GM21825 (cell line): ENCODE results near the gene MYOD1.

Experiments used
- ATAC-seq: cut with Tn5 transposase; IDR thresholded peaks from one replicate; pipeline ENCODE4 v1.9.1; 2021; ENCODE audit warnings: mild to moderate bottlenecking, moderate library complexity; ENCODE audit not compliant: unreplicated experiment

MYOD1 gene

DNA sequence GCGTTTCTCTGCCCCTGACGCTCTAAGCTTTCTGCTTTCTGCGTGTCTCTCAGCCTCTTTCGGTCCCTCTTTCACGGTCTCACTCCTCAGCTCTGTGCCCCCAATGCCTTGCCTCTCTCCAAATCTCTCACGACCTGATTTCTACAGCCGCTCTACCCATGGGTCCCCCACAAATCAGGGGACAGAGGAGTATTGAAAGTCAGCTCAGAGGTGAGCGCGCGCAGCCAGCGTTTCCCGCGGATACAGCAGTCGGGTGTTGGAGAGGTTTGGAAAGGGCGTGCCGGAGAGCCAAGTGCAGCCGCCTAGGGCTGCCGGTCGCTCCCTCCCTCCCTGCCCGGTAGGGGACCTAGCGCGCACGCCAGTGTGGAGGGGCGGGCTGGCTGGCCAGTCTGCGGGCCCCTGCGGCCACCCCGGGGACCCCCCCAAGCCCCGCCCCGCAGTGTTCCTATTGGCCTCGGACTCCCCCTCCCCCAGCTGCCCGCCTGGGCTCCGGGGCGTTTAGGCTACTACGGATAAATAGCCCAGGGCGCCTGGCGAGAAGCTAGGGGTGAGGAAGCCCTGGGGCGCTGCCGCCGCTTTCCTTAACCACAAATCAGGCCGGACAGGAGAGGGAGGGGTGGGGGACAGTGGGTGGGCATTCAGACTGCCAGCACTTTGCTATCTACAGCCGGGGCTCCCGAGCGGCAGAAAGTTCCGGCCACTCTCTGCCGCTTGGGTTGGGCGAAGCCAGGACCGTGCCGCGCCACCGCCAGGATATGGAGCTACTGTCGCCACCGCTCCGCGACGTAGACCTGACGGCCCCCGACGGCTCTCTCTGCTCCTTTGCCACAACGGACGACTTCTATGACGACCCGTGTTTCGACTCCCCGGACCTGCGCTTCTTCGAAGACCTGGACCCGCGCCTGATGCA lies at the start of gene MYOD1:
TSS of gene MYOD1 (plus strand) at position 544 of the 910 bp plus-strand sequence. CDS start at position 756, 212 bp downstream.
- ATAC-seq: no peak

DNA sequence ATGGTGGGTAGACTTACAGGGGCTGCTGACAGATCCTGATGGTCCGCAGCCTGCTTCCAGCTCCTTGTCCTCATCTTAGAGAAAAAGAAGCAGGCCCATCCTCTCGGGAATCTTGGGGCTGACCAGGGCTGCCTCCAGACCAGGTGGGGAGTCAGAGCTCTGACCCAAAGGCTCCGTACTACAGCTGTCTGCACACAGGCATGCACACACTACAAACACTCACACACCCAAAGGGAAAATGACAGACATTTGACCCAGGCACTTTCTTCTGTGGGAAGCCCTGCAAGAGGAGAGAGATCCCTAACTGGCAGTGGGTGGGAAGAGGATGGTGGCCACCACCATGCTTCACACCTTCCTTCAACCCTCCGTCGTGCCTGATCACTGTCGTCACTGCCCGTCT lies 46.9 kb upstream of the MYOD1 start:
- ATAC-seq: no peak

DNA sequence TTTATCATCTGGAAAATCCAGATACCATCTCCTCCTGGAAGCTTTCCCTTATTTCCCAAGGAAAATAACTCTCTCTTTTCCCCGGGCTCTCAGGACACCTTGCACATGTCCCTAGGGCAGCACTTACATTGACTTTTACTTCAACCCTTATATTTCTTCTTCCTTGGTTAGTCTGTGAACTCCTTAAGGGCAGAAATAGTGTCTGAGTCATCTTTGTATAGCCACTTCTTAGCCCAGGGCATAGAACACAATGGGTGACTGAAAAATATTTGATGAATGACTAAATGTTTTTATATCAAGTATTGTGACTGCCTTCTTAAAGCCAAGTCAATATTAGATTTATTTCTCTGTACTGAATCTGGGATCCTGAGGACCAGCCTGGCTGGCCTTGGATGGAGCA lies 45.4 kb upstream of the MYOD1 start:
- no peak for ATAC-seq

DNA sequence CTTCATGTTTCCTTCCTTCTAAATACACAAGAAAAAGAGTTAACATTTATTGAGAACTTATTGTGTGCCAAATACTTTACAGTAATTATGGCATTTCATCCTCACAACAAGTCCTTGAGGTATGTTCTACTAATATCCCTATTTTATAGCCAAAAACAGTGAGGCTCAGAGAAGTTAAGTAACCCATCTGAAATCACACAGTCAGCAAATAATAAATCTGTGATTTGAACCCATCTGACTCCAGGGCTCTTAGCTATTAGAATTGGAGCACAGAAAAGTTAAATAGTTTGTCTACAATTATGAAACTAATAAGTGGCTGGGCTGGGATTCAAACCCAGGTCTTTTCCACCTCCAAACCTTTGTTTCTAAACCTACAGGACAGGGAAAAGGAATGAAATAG lies 36.5 kb upstream of the MYOD1 start:
- ATAC-seq: no peak

DNA sequence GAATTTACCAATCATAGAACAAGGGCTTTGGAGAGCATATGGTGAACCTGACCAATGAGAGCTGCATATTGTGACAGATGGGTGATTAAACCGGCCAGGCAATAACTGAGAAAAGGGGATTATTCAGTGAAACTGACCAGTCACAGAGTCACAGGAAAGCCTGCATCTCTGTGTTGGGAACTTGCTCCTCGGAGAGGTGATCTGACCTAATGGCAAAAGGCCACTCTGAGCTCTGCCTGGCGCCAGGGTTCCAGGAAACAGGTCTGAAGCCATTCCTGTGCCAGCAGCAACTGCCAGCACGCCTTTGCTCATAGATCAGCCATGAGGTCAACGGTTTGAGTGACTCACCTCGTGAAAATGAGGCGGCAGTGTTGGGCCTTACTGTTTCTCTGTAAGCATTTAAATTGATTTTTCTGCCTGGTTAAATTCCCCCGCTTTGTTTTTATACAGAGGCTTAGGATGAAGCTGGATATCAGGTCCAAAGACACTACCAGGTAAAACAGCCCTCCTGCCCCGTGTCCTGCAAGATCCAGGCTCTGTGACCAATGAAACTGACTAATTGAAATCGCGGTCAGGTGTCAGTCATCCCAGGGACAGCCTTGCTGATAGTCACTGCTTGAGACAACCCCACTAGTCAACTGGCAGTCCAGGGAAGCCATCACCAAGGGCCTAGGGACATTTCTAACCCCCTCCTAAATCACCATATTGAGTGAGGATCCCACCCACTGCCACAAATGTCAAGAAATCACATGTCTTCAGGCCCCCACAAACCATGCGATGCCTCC lies 35.8 kb upstream of the MYOD1 start:
- ATAC-seq: no peak

DNA sequence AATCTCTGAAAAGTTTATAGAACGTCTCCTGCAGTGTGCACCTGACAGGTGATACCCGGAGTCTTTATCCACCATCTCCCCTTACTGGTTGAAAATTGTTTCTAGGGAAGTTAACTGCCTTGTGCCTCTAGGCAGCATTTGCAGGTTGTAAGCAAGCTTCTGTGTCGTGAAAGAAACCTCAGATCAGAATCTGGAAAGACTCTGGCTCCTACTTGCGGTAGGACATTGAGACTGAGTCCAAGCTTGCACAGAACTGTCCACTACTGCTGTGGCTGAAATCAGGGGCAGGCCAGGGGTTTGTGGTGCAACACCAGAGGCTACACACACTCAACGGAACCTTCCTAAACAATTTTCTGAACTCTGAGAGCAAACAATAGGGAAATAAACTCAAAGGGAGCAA lies 34.8 kb upstream of the MYOD1 start:
- ATAC-seq: no peak

DNA sequence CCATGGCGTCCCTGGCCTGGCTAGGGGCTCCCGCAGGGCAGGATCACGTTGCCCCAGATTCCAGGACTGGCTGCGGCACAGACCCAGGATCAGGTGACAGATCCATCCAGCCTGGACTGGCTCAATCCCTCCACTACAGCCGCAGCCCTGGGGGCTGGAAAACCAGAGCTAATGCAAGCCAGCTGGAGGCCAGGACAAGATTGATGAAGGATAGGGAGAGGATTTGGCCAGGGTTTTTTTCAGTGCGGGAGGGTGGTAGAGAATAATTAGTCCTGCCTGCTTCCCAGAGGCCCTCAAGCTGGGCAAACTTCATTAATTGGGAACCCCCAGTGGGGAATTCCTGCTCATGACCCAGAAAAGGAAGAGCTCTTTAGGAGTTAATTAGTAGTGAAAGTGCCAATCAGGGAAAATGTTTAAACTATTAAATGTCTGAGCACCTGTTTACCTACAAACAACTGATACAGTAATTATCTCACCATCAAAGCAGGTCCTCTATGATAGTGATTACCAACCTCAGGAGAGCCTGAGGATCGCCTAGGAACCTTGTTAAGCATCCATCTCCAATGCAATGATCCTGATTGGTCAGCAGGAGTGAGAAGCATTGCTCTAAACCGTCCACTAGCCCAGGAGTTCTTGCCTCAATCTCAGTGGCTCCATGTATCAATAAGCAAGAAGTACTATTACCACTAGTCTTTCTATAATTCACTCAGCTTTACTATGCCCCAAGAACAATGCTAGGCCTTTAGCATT lies 33.0 kb upstream of the MYOD1 start:
- no peak for ATAC-seq

DNA sequence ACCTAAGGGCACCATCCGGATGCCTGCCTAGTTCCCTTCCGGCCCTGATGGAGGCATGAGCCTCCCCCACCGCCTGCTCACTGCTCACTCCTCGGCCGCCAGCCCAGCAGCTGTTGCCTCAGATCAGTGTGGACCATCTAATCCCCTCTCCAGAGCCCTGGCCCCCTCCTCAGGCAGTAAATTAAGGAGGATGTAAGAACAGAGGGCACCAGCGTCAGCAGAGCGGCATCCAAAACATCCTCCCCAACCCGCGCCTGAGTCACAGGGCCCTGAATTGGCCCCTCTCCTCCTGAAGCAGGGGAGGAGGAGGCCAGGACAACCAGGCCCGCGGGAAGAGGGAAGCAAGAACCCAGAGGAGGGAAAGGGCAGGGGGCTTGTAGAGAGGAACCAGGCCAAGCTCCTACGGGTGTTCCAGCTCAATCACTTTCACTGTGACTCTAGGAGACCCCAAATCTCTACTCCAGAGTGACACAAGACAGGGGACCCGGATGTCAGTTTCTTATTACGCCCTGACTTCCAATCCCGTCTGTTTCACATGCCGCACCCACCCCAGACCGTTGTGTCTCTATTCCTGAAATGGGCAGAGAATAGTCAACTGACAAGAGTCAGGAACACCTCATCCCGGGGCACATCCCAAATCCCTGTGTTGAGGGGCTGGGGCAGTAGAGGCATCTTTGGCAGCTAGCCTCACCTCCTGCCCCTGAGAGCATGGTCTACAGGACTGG lies 31.3 kb upstream of the MYOD1 start:
- no peak for ATAC-seq

DNA sequence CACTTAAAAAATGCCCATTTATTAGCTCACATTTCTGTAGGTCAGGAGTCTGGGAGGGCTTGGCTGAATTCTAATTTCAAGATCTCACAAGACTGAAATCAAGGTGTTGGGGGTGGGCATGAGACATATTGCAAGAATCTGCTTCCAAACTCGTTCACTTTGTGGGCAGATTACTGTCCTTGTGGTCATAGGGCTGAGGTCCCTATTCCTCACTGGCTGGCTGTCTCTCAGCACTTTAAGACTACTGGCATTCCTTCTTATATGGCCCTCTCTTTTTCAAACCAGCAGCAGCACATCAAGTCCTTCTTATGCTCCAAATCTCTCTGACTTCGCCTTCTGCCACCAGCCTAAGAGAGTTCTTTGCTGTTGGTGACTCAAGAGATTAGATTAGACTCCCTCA lies 27.8 kb upstream of the MYOD1 start:
- ATAC-seq: no peak

DNA sequence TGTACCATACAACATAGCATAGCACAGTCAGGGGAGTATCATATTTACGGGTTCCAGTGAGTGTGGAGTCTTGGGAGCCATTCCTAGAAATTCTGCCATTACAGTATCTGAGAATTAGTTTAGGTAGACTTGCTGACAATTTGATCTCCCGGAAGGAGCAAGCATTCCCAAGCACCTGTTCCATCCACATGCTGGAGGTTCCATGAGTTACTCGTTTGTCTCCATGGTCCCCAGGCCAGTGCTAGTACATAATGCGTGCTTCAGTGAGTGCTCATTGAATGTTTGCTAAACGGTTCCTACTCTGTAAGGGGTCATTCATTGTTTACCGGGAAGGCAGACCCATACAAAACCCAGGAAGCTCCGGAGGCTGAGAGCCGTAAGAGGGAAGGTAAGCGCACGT lies 27.4 kb upstream of the MYOD1 start:
- ATAC-seq: no peak

DNA sequence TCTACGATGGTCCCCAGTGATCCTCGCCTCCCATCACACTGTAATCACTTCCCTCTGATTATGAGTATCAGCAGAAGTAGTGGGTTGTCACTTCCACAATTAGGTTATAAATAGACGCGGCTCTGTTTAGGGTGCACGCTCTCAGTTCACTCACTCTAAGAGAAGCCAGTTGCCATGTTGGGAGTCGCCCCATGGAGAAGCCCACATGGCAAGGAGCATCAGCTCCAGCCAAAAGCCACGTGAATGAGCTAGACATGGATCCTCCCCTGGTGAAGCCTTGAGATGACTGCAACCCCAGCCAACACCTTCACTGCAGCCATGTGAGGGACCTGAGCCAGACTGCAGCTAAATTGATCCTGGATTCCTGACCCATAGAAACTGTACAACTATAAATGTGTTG lies 26.4 kb upstream of the MYOD1 start:
- ATAC-seq: no peak

DNA sequence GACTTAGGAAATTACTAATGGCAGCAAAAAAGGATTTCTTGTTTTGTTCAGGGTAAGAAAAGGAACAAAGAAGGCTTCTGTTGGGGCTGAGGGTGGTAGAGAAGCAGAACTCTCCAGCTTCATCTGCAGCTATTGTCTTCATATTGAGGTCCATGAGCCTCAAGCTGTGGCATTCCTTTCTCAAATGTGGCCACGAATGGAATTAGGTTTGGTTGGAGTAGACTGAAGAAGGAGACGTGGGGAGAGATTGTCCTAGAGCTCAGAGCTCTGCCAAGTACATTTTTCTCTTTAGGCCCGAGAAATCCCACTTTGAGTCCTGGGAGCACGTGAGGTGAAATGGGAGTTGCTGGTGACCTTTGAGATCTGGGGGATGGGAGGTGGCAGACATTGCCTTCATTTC lies 25.8 kb upstream of the MYOD1 start:
- no peak for ATAC-seq

DNA sequence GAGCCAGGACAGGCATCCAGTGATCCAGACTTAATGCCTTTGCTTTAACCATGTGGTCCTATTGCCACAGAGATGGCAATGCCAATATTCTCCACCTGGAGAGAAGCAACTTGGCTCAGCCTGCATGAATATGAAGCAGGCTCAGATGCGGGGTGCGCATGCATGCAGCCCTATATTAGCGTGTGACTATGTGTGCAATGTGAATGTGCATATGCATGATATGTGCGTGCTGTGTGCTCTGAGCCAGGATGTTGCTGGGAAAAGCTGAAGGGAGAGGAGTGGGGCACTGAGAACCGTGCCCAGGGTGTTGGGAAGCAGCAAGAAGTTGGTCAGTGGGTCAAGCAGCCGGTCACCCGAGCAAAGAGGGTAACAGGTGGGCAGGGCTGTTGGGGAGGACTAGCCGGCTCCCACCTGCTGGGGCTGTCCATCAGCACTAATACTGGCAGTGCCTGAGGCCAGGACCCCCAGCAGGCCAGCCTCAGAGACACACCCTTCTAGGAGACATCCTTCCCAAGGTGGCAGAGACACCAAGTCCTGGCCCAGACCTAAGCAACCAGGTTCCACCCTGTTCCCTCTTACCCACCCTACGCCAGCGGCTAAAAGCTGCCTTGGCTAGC lies 24.8 kb upstream of the MYOD1 start:
- no peak for ATAC-seq

DNA sequence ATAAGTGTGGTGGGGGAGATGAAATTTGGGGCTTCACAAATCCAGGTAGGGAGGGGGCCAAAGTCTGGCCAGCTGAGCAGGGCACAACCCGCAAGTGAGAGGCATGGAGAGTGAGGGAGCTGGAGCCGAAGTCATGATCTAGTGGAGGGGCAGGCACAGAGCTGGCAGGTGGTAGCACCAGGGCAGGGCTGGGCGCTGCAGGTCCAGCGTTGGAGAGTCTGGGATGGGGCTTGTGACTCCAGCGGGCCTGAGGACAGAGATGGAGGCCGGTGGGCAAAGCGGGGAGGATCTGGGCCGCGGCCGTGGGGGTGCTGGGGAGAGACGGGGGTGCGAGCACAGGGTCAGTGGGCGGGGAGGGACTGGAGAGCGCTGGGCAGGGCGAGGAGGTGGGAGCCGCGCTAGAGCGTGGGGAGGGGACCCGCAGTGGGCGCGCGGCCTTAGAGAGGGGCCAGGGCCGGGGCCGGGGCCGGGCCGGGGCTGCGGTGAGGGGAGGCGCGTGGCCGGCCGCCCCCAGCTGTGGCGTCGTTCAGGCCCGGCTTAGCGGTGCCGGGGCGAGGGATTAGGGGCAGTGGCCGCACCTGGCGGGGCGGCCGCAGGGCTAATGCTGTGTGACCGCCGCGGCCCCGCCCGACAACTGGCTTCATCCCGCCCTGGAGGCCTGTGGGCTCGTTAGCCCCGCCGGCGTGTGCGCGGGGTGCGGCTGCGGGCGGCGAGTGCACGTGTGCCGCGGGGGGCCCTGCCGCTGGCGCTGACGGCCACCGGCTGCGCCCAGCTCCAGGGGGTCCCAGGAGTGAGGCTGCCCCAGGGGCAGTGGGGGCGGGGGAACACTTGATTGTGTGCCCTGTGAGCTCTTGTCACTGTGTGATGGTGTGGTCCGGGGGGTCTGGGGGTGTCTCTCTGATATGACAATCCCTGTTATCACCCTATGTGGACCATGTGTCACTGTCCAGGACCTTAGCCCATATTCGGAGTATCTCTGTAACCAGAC lies 23.6 kb upstream of the MYOD1 start:
- no peak for ATAC-seq

DNA sequence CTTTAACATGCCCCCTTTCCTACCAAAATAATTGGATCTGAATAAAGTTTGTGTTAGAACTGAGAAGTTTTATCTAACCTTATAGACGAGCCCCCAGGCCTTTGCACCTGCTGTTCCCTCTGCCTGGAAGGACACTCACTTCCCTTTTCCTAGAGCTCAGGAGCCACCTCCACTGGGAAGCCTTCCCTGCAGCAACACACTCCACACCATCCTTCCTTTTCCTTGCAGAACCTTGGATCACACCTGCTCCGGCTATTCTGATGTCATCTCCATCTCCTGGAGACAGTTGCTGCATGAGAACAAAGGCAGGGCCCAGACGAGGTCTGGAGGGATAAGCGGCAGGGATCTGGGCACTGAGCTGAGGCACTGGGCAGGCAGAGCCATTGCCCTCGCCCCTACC lies 22.6 kb upstream of the MYOD1 start:
- no peak for ATAC-seq

DNA sequence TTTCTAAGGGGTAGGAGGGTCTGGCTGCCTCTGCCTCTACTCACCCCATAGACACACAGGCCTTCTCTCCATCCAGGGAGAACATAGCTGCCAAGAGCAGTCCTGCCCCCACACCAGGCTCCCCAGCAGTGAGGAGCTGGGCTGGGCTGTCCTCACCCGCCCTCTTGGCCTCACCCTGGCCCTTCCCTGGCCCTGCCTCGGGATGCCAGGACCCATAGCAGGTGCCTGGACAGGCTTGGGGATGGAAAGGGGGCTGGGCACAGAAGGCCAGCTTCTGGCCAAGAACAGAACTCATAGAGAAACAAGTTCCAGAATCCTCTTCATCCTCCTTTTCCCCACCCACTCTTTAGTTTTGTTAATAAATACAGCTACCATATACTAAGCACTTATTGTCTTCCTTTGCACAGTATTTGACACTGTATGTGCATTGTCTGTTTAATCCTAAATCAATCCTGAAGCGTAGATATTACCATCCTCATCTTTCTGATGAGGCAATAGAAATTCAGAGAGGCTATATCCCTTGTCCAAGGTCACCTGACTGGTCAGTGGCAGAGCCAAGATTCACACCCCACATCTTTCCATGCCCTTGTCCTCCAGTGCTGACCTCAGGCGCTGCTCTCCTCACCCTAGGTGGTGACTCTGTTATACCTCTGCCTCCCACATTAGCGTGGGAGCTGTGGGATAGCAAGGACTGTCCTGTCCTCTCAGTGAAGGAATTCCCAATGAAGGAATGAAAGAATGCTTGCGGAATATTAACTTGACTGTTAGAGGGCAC lies 22.0 kb upstream of the MYOD1 start:
- ATAC-seq: no peak

DNA sequence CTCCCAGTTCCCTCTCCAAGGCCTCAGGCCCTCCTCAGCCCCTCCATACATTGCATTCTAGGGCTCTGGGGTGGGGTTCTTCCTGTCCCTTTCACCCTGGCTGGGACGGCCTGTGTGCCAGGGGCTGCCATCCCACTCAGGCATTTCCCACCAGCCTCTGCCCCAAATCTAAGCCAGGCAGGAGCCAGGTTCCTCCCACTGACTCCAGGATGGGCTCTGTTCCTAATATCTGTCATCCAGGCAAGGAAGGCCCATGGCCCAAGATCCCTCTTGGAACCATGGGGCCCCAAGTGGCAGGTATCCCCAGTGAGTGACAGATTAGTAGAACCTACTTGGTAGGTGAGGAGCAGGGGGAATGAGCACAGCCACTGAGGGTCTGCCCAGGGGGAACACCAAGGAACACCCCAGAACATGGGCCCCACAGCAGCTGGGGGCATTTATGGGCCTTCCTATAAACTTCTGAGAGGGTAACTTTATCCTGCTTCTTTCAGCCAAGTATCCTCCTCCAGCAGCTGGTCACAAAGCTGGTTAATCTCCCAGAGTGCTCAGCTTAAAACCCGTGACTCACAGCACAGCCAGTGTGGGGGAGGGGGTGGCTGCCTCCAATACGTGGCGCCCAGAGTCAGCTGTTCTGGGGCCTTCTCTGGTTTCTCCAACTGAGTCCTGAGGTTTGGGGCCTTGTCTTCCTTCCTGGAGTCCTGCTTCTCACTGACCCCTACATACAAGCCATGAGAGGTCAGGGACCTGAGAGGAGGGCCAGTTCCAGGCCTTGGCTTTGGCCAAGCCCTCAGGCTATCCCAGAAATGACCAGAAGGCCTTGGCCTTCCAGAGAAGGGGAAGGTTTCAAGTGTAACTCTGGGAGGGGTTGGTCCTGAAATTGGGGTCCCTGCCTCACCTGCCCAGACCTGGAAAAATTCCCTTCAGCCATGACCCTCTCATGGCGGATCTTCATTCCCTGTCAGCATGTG lies 19.9 kb upstream of the MYOD1 start:
- no peak for ATAC-seq
